ENCODE results near the gene NRSN2. TPM values are rescaled to one million over a fixed set of nuclear protein-coding genes. Genes with fewer than 3 reads are reported as not detected.

NRSN2 gene
- total RNA-seq, 1 experiment from 2014 or later, result 1.9 TPM

DNA sequence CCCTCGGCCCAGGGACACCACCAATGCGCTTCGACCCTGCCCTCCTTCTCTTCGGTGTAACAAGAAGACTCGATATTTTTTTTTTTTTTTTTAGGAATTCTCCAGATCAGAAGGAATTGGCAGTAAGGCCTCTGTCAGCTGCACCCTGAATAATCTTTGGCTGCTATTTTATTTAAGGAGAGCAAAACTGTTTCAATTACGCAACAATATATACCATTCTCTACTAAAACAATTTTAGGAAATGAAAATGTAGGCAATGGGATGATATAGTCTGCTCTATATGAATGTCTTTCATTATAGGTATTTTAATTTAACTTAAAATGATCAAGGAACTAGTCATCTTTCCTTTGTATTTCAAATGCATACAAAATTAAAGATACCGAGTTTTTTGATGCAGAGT lies 36.3 kb upstream of the NRSN2 start:
- no TSS peak for BruUV-seq (replicated peaks)
- H3K27ac ChIP-seq (ENCODE audit: low read depth, low read length), result no peak overlapping the region
- H3K4me3 ChIP-seq (replicated peaks in 1 of 2; ENCODE audit: low read depth in 1 of 2, low read length in 2 of 2), result no peak overlapping the region

DNA sequence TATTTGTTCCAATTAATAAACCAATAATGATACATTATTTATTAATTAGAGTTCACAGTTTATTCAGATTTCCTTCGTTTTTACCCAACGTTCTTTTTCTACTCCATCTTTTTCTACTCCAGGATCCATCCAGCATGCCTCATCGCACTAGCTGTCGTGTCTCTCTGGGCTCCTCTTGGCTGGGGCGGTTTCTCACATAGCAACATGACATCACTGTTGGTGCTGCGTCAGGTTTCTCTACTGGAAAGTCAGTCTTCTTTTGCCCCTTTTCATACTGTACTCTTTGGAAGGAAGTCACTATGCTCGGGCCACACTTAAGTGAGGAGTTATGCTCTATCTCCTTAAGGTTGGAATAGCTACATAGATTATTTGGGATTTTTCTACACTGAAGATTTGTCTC lies 35.3 kb upstream of the NRSN2 start:
- Histone ChIP-seq H4K20me1 (ENCODE audit: insufficient read depth) (no peaks in the 10 kb centered on the region), H2AFZ (ENCODE audit: low read depth, low read length, poor library complexity, severe bottlenecking) (no peak overlapping the region), H3K27ac (ENCODE audit: low read depth, low read length) (no peak overlapping the region), H3K4me3 (replicated peaks in 1 of 2; ENCODE audit: low read depth in 1 of 2, low read length in 2 of 2) (no peak overlapping the region), H3K9me3 (ENCODE audit: control insufficient read depth in 1 of 2, insufficient read depth in 1 of 2, low read depth in 1 of 2, low read length in 2 of 2) (no peaks in the 10 kb centered on the region), H3K9ac (ENCODE audit: low read length) (no peak overlapping the region), H3K27me3 (ENCODE audit: insufficient read depth, low read length) (no peaks in the 10 kb centered on the region), H3K79me2 (ENCODE audit: insufficient read depth, low read length) (no peaks in the 10 kb centered on the region), H3K36me3 (ENCODE audit: control insufficient read depth in 1 of 2, insufficient read depth in 2 of 2, low read length in 2 of 2) (no peaks in the 10 kb centered on the region), H3K4me2 (ENCODE audit: low read length) (no peak overlapping the region), H3K4me1 (ENCODE audit: control insufficient read depth in 1 of 2, insufficient read depth in 2 of 2, low read length in 2 of 2) (peaks cover 0 to 12% of the 10 kb centered on the region in 2 experiments; a peak in 2 of 4 replicates), H3K9me2 (ENCODE audit: insufficient read depth) (no peaks in the 10 kb centered on the region)
- POLR2A ChIA-PET, result no interaction called here
- intact Hi-C loops (cut with micrococcal nuclease), result no loop called here
- TF ChIP-seq, protein P1, sequence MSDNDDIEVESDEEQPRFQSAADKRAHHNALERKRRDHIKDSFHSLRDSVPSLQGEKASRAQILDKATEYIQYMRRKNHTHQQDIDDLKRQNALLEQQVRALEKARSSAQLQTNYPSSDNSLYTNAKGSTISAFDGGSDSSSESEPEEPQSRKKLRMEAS (IDR thresholded peaks at IDR 0.05), result no peak
- ATAC-seq, result no peak
- no TSS peak for BruUV-seq (replicated peaks)
- CTCF ChIA-PET, result no interaction called here
- DNase-seq (ENCODE audit: low read depth, low spot score), result no peak
- RAD21 ChIA-PET (ENCODE audit: low non-redundant PET in 1 of 2, low total read pairs in 2 of 2, uncharacterized antibody in 2 of 2, unreplicated experiment in 2 of 2), result no interaction called here

More for the DNA sequence above, 36.3 kb upstream of the NRSN2 start:
- H2AFZ ChIP-seq (ENCODE audit: low read depth, low read length, poor library complexity, severe bottlenecking), result no peak overlapping the region
- CTCF ChIA-PET, result no interaction called here
- H4K20me1 ChIP-seq (ENCODE audit: insufficient read depth), result no peaks in the 10 kb centered on the region
- no peaks in the 10 kb centered on the region for H3K27me3 ChIP-seq (ENCODE audit: insufficient read depth, low read length)
- intact Hi-C loops (cut with micrococcal nuclease), result no loop called here
- no peaks in the 10 kb centered on the region for H3K9me3 ChIP-seq (ENCODE audit: control insufficient read depth in 1 of 2, insufficient read depth in 1 of 2, low read depth in 1 of 2, low read length in 2 of 2)
- no peak overlapping the region for H3K4me2 ChIP-seq (ENCODE audit: low read length)
- no peak overlapping the region for H3K9ac ChIP-seq (ENCODE audit: low read length)
- DNase-seq (ENCODE audit: low read depth, low spot score), result no peak
- H3K9me2 ChIP-seq (ENCODE audit: insufficient read depth), result no peaks in the 10 kb centered on the region
- ATAC-seq, result no peak
- TF ChIP-seq SP1 (IDR thresholded peaks at IDR 0.05; ENCODE audit: low read depth), result no peak
- TF ChIP-seq, protein P1 (IDR thresholded peaks at IDR 0.05), result no peak
- RAD21 ChIA-PET (ENCODE audit: low non-redundant PET in 1 of 2, low total read pairs in 2 of 2, uncharacterized antibody in 2 of 2, unreplicated experiment in 2 of 2), result no interaction called here
- no peaks in the 10 kb centered on the region for H3K79me2 ChIP-seq (ENCODE audit: insufficient read depth, low read length)
- POLR2A ChIA-PET, result interaction anchor here (1.0 kb wide), 1 partner anchor 13 kb away, joined by 3 read pairs; no protein-coding TSS in a partner anchor
- H3K4me1 ChIP-seq (ENCODE audit: control insufficient read depth in 1 of 2, insufficient read depth in 2 of 2, low read length in 2 of 2), result peaks cover 0 to 12% of the 10 kb centered on the region in 2 experiments; a peak in 2 of 4 replicates
- H3K36me3 ChIP-seq (ENCODE audit: control insufficient read depth in 1 of 2, insufficient read depth in 2 of 2, low read length in 2 of 2), result no peaks in the 10 kb centered on the region
